MV-4-11 (cell line): ENCODE data around the gene ZNF888.
"Not testable (repeated sequence)": the region's sequence is repeated elsewhere in the genome, so short reads cannot be mapped to it uniquely, and the experiment has no call there.

Experiments used
- DNase-seq: peaks from one replicate; lab custom pipeline; 2025; lab: John Stamatoyannopoulos, UW

The ZNF888 gene

DNA sequence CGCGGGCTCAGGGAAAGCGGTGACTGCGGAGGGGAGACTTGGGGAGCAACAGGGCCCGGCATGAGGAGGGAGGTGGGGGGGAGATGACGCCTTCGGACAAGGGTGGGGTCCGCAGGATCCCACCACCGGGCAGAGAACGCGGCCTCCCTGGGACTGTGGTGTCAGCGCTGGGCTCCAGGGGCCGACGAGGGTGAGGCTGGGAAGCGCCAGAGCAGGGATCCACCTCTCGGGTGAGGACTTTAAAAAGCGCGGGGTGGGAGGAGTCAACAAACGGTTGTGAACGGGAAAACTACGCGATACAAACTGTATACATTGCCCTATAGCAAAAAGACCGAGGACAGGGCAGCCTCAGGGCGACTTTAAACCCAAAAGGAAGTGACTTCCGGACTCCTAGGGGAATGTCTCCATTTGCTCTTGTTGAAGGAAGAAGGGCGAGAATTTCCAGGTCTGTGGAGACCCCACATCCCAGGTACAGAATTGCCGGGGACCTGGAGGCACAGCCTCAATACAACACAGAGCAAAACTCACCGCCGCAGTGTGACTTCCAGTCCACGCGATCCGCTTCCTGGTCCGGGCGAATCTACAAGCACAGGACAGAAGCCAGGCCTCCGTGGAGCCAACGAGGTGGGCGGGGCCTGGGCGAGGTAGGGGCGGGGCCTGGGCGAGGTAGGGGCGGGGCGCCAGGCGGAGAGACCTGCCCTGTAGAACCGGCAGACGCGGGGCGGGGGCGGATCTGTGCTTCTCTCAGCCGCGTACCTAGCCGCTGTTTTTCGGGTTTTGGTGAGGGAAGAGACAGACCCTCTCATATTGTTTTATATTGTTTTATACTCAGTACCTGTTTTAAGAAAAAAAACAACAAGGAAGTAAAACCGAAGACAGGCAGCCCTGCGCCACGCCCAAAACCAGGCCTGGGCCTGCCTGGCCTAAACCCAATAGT is at the start of gene ZNF888:
Gene ZNF888 (minus strand): TSS at position 588 of the 937 bp plus-strand sequence. CDS start 5,555 bp downstream, outside the sequence.
- DNase-seq, result peak; percentile 85

- no peak for DNase-seq
These were observed 44.5 kb upstream of the ZNF888 start for GRCh38 chr19:52967772-52968171.

DNA sequence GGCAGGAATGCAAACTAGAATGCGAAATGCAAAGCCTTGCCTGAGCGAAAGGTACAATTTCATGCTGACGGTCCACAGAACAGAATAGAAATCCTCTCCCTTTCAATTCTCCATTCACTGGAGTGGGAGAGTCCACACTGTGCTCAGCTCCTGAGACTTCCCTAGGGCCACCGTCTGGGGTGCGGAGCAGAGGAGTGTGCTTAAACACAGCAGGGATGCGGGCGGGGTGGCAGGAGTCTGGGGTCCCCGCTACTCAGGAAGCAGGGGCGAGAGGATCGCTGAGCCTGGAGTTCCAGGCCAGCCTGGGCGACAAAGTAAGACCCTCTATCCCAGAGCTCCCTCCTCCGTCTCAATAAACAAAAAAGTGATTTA is 40.0 kb upstream of the ZNF888 start:
- DNase-seq, result no peak

- peak; percentile 95 for DNase-seq
These were observed 39.4 kb upstream of the ZNF888 start, which contains the start of gene ZNF816 for GRCh38 chr19:52962394-52963246. TSS of gene ZNF816 (minus strand) at chr19:52962881. CDS start at chr19:52956089, 6,792 bp downstream.

GRCh38 chr19:52961981-52962380 is 38.8 kb upstream of the ZNF888 start:
- peak; percentile 37 for DNase-seq

DNA sequence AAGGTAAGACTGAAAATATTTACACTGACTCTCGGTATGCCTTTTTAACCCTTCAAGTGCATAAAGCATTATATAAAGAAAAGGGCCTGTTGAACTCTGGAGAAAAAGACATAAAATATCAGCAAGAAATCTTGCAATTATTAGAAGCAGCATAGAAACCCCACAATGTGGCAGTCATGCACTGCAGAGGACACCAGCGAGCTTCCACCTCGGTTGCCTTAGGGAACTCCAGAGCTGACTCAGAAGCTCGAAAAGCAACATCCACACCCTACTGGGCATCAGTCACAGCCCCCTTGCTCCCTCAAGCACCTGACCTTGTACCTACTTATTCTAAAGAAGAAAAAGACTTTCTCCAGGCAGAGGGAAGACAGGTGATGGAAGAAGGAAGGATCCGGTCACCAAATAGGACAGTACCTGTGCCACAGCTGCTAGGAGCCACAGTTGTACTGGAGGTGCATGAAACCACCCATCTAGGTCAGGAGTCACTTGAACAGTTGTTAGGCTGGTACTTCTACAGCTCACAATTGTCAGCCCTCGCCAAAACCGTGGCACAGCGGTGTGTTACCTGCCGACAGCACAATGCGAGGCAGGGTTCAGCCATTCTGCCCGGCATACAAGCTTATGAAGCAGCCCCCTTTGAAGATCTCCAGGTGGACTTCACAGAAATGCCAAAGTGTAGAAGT is 36.5 kb upstream of the ZNF888 start:
- no peak for DNase-seq

GRCh38 chr19:52957591-52957990 is 34.4 kb upstream of the ZNF888 start:
- DNase-seq, result no peak

DNA sequence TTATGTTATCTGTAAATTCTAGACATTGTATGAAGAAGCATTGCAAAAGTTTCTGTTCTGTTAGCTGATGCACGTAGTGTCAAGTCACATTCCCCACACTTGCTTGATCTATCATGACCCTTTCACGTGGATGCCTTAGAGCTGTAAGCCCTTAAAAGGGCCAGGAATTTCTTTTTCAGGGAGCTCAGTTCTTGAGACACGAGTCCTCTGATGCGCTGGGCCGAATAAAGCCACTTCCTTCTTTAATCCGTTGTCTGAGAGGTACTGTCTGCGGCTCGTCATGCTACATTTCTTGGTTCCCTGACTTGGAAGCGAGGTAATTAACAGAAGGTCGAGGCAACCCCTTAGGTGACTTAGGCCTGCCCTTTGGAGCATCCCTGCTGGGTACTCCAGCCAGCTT is 33.7 kb upstream of the ZNF888 start:
- DNase-seq, result no peak

GRCh38 chr19:52949422-52949821 is 26.2 kb upstream of the ZNF888 start:
- DNase-seq, result no peak

DNA sequence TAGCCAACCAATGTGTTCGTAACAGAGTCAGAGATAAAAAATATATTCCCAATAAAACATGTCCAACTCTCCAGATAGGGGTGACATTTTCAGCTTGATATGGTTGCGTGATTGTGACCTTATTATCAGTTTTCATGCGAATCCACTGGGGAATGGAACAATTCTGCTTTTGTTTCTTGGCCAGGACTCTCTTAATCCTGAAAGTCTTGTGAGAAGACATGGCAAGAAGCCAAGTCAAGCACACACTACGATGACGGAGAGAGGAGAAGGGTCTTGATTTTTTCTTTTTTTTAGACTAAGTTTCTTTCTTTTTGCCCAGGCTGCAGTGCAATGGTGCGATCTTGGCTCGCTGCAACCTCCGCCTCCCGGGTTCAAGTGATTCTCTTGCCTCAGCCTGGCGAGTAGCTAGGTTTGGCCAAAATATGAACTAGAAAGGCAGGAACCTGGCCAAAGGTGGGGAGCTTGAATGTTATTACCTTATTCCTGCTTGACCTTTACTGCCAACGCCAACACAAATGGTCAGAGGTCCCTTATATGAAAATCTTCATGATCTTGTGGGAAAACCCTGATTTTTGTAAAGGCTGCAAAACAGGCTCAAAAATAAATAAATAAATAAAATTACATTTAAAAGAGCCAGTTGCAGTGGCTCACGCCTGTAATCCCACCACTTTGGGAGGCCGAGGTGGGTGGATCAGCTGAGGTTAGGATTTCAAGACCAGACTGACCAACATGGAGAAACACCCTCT is 25.0 kb upstream of the ZNF888 start:
- DNase-seq, result no peak

DNA sequence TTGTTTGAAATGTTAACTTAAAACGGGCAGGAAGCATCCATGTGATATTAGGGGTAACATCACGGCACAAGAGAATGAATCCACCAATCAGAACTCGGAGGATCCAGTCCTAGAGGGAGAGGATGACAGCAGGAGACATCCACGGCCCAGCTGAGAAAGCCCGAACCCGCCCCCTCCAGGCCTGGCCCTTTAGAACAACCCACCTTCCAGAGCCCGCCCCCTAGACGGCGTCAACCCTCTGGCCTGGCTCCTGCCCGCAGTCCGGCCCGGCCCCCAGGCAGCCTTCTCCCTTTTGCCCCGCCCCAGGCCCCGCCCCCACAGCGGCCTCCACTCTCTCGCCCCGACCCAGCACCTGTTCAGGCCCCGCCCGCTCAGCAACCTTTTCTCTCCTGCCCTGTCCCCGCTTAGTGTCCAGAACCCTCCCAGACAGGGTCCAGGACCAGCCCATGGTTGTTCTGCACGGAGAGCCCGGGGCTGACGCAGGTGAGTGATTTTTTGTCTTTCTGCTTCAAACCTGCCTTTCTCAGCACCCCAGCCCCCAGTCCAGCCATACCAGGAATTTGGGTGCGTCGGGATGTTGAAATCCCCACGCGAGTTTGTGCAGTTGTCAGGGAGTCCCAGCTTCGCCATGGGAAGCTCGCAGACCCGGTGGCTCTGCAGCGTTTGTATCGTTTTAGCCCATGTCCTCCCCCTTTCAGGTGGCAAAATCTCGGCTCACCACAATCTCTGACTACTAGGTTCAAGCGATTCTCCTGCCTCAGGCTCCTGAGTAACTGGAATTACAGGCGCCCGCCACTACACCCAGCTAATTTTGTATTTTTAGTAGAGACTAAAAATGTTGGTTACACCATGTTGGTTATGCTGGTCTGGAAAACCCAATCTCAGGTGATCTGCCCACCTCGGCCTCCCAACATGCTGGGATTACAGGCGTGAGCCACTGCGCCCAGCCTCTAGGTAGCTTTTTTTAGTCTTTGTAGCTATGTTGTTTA is 23.4 kb upstream of the ZNF888 start:
- no peak for DNase-seq

GRCh38 chr19:52945652-52946321 is 22.6 kb upstream of the ZNF888 start:
- no peak for DNase-seq

DNA sequence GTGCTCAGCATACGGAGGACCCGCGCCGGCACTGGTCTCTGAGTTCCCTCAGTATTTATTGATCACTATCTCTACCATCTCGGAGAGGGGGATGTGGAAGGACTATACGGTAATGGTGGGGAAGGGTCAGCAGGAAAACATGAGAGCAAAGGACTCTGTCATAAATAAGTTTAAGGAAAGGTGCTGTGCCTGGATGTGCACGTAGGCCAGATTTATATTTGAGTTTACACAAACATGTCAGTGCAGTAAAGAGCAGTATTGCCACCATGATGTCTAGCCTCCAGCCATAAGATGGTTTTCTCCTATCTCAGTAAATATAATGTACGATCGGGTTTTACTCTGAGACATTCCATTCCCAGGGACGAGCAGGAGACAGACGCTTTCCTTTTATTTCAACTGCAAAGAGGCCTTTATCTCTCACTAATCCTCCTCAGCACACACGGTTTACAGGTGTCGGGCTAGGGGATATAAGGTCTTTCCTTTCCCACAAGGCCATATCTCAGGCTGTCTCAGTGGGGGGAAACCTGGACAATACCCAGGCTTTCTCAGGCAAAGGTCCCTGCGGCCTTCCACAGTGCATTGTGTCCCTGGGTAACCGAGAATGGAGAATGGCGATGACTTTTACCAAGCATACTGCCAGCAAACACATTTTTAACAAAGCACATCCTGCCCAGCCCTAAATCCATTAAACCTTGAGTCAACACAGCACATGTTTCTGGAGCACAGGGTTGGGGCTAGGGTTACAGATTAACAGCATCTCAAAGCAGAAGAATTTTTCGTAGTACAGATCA is 21.7 kb upstream of the ZNF888 start:
- not testable (repeated sequence) for DNase-seq

GRCh38 chr19:52943884-52944643 is 20.8 kb upstream of the ZNF888 start:
- no peak for DNase-seq

- no peak for DNase-seq
These were observed 20.1 kb upstream of the ZNF888 start for GRCh38 chr19:52943134-52943883.

- DNase-seq, result peak; percentile 93
These were observed 19.3 kb upstream of the ZNF888 start for GRCh38 chr19:52942386-52943133.
